ENCODE measurements around the gene TERB2. TPM values are rescaled to one million over a fixed set of nuclear protein-coding genes. Genes with fewer than 3 reads are reported as not detected.
"Not testable (repeated sequence)": the region's sequence is repeated elsewhere in the genome, so short reads cannot be mapped to it uniquely, and the experiment has no call there.

The TERB2 gene
- total RNA-seq, 6 experiments from 2014 or later: not detected

DNA sequence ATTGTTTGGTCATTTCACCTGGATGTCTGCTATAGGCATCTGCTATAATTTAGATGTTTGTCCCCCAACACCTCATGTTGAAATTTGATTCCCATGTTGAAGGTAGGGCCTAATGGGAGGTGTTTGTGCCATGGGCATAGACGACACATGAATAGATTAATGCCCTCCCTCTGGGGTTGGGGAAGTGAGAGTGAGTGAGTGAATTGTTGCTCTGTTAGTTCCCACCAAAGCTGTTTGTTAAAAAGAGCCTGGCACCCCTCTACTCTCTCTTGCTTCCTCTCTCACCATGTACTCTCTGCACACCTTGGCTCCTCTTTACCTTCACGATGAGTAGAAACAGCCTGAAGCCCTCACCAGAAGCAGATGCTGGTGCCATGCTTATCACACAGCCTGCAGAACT is 42.6 kb downstream of the TERB2 start:
- DNase-seq: no peak
- Mint-ChIP-seq H3K4me1 (ENCODE audit: low read depth) (no peaks in the 10 kb centered on the region), H3K4me3 (no peak overlapping the region), H3K27me3 (ENCODE audit: insufficient read depth) (peaks cover 2% of the 10 kb centered on the region), H3K27ac (no peak overlapping the region), H3K9me3 (no peaks in the 10 kb centered on the region), H3K36me3 (ENCODE audit: low read depth) (no peaks in the 10 kb centered on the region)
- TF ChIP-seq, protein P1, sequence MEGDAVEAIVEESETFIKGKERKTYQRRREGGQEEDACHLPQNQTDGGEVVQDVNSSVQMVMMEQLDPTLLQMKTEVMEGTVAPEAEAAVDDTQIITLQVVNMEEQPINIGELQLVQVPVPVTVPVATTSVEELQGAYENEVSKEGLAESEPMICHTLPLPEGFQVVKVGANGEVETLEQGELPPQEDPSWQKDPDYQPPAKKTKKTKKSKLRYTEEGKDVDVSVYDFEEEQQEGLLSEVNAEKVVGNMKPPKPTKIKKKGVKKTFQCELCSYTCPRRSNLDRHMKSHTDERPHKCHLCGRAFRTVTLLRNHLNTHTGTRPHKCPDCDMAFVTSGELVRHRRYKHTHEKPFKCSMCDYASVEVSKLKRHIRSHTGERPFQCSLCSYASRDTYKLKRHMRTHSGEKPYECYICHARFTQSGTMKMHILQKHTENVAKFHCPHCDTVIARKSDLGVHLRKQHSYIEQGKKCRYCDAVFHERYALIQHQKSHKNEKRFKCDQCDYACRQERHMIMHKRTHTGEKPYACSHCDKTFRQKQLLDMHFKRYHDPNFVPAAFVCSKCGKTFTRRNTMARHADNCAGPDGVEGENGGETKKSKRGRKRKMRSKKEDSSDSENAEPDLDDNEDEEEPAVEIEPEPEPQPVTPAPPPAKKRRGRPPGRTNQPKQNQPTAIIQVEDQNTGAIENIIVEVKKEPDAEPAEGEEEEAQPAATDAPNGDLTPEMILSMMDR (IDR thresholded peaks at IDR 0.05): no peak

DNA sequence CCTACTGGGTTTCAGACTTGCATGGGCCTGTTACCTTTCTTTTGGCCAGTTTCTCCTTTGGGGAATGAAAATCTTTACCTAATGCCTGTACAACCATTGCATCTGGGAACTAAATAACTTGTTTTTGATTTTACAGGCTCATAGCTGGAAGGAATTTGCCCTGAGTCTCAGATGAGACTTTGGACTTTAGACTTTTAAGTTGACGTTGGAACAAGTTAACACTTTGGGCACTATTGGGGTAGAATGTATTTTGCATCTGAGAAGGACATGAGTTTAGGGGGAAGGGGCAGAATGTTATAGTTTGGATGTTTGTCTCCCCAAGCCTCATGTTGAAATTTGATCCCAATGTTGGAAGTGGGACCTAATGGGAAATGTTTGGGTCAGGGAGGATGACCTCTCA is 44.7 kb downstream of the TERB2 start:
- H3K36me3 Mint-ChIP-seq (ENCODE audit: low read depth); H3K27me3 Mint-ChIP-seq (ENCODE audit: insufficient read depth); DNase-seq; H3K9me3 Mint-ChIP-seq; H3K4me3 Mint-ChIP-seq; H3K4me1 Mint-ChIP-seq (ENCODE audit: low read depth); H3K27ac Mint-ChIP-seq: not testable (repeated sequence)

DNA sequence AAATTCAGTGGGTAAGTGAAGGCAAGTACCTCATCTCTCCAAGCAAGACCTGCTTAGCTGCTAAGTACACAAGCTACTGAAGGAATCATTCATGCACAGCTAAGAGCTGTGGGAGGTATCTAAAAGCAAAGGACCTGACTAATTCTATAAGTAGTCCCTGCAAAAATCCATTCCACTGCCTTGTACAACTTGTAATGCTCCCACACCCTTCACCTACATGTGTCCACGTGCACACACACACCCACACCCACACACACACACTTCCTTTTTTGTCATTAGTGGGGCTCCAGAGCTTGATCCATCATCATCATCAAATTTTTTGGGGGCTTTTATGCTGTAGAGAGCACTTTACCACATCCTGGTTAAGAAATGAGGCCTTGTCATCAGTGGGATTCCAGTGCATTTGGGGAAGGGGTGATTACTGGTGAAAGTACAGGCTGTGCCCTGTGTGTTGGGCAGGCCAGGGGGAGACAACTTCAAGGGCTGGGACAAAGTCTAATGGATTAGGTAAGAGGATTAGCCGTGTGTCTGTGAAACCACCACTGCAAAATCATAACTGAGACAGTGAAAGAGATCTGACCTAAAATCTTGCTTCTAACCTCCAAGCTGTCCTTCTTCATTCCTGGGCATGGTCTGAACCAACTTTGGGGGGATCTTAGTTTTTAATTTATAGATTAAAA is 47.4 kb downstream of the TERB2 start:
- not testable (repeated sequence) for H3K4me3 Mint-ChIP-seq; H3K36me3 Mint-ChIP-seq (ENCODE audit: low read depth); H3K27ac Mint-ChIP-seq; H3K27me3 Mint-ChIP-seq (ENCODE audit: insufficient read depth); H3K4me1 Mint-ChIP-seq (ENCODE audit: low read depth); DNase-seq
- H3K9me3 Mint-ChIP-seq: peaks cover 10% of the 10 kb centered on the region; the same call in 1 of the 2 replicates

DNA sequence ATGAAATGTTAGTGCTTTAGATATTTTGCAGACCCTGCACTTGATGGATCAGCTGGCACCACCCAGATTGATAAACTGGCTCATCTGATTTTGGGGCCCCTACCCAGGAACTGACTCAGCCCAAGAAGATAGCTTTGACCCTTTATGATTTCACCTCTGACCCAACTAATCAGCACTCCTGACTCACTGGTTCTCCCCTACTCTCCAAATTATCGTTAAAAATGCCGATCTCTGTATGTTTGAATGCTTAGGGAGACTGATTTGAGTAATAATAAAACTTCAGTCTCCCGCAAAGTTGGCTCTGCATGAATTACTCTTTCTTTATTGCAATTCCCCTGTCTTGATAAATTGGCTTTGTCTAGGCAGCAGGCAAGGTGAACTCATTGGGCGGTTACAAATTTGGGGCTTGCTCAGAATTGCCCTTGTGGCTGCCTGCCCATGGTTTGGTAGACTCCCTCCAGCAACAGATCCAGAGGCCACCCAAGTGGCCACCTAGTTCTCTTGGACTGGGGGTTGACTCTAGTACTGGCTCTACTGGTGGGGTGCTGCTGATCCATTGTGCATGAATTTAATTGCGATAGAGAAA is 48.2 kb downstream of the TERB2 start:
- Mint-ChIP-seq H3K27me3 (ENCODE audit: insufficient read depth) (peaks cover 10% of the 10 kb centered on the region; the same call in 1 of the 2 replicates), H3K9me3 (peaks cover 10% of the 10 kb centered on the region; the same call in 1 of the 2 replicates)
- not testable (repeated sequence) for H3K36me3 Mint-ChIP-seq (ENCODE audit: low read depth); DNase-seq; H3K27ac Mint-ChIP-seq; H3K4me3 Mint-ChIP-seq; H3K4me1 Mint-ChIP-seq (ENCODE audit: low read depth)

DNA sequence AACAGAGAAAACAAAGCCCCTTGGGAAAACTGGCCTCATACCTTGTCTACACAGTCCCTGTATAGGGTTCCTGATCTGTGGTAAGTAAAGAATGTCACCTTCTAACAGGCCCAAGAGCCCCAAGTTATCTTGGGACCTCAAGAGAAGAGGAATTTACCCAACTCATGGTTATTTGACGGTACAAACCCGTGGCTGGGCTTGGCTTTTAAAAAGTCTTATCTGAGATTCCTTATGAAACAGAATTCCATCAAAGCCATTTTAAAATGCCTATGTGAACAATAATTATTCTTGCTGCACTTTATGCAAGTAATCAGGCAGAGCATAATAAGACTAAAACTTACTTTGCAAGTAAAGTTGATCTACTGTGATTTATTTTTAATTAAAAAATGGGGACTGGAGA is 52.6 kb downstream of the TERB2 start:
- Mint-ChIP-seq H3K27me3 (ENCODE audit: insufficient read depth) (peaks cover 27% of the 10 kb centered on the region), H3K9me3 (peaks cover 10% of the 10 kb centered on the region; the same call in 1 of the 2 replicates)

DNA sequence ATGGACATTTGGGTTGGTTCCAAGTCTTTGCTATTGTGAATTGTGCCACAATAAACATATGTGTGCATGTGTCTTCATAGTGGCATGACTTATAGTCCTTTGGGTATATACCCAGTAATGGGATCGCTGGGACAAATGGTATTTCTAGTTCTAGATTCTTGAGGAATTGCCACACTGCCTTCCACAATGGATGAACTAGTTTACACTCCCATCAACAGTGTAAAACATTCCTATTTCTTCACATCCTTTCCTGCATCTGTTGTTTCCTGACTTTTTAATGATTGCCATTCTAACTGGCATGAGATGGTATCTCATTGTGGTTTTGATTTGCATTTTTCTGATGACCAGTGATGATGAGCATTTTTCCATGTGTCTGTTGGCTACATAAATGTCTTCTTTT is 58.6 kb downstream of the TERB2 start:
- H3K27ac Mint-ChIP-seq; H3K9me3 Mint-ChIP-seq; H3K4me3 Mint-ChIP-seq; H3K36me3 Mint-ChIP-seq (ENCODE audit: low read depth); DNase-seq; H3K4me1 Mint-ChIP-seq (ENCODE audit: low read depth): not testable (repeated sequence)
- H3K27me3 Mint-ChIP-seq (ENCODE audit: insufficient read depth): peaks cover 42% of the 10 kb centered on the region

More for the DNA sequence above, 52.6 kb downstream of the TERB2 start:
- no peak overlapping the region for H3K27ac Mint-ChIP-seq
- H3K4me1 Mint-ChIP-seq (ENCODE audit: low read depth): no peaks in the 10 kb centered on the region
- TF ChIP-seq, protein P1 (IDR thresholded peaks at IDR 0.05): no peak
- no peak overlapping the region for H3K4me3 Mint-ChIP-seq
- no peaks in the 10 kb centered on the region for H3K36me3 Mint-ChIP-seq (ENCODE audit: low read depth)
- no peak for DNase-seq

DNA sequence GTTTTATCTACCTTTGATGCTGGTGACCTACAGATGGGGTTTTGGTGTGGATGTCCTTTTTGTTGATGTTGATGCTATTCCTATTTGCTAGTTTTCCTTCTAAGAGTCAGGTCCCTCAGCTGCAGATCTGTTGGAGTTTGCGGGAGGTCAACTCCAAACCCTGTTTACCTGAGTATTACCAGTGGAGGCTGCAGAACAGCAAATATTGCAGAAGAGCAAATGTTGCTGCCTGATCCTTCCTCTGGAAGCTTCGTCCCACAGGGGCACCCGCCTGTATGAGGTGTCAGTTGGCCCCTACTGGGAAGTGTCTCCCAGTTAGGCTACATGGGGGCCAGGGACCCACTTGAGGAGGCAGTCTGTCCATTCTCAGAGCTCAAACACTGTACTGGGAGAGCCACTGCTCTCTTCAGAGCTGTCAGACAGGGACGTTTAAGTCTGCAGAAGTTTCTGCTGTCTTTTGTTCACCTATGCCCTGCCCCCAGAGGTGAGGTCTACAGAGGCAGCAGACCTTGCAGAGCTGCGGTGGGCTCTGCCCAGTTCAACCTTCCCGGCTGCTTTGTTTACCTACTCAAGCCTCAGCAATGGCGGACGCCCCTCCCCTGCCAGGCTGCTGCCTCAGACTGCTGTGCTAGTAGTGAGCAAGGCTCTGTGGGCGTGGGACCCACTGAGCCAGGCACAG is 63.9 kb downstream of the TERB2 start:
- H3K27me3 Mint-ChIP-seq (ENCODE audit: insufficient read depth): peaks cover 23% of the 10 kb centered on the region
- H3K4me1 Mint-ChIP-seq (ENCODE audit: low read depth): peaks cover 18% of the 10 kb centered on the region
- not testable (repeated sequence) for DNase-seq; H3K27ac Mint-ChIP-seq; H3K4me3 Mint-ChIP-seq; H3K9me3 Mint-ChIP-seq; H3K36me3 Mint-ChIP-seq (ENCODE audit: low read depth)

DNA sequence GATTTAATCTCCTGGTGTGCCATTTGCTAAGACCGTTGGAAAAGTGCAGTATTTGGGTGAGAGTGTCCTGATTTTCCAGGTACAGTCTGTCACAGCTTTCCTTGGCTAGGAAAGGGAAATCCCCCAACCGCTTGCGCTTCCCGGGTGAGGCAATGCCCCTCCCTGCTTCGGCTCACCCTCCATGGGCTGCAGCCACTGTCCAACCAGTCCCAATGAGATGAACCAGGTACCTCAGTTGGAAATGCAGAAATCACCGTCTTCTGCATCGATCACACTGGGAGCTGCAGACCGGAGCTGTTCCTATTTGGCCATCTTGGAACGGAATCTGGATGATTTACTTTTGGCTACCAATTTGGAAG is 64.4 kb downstream of the TERB2 start:
- Mint-ChIP-seq H3K4me1 (ENCODE audit: low read depth) (peaks cover 18% of the 10 kb centered on the region), H3K27me3 (ENCODE audit: insufficient read depth) (peaks cover 23% of the 10 kb centered on the region)
- not testable (repeated sequence) for H3K9me3 Mint-ChIP-seq; H3K4me3 Mint-ChIP-seq; H3K36me3 Mint-ChIP-seq (ENCODE audit: low read depth); DNase-seq; H3K27ac Mint-ChIP-seq

Data from HFFc6 (cell line).